SK-N-MC (cell line): ENCODE measurements around the gene SARNP.

ENCODE experiments used
- FOXP2 ChIP-seq: optimal IDR thresholded peaks from 2 replicates; pipeline ENCODE3; 2011; ENCODE audit warnings: mild to moderate bottlenecking, moderate library complexity; ENCODE audit not compliant: insufficient read depth; ENCODE audit errors: extremely low read length, control extremely low read depth
- POLR2AphosphoS5 ChIP-seq: IDR thresholded peaks from 2 replicates; pipeline ENCODE4 v1.6.1; 2012; ENCODE audit warnings: mild to moderate bottlenecking, low read depth, low read length, borderline replicate concordance

DNA sequence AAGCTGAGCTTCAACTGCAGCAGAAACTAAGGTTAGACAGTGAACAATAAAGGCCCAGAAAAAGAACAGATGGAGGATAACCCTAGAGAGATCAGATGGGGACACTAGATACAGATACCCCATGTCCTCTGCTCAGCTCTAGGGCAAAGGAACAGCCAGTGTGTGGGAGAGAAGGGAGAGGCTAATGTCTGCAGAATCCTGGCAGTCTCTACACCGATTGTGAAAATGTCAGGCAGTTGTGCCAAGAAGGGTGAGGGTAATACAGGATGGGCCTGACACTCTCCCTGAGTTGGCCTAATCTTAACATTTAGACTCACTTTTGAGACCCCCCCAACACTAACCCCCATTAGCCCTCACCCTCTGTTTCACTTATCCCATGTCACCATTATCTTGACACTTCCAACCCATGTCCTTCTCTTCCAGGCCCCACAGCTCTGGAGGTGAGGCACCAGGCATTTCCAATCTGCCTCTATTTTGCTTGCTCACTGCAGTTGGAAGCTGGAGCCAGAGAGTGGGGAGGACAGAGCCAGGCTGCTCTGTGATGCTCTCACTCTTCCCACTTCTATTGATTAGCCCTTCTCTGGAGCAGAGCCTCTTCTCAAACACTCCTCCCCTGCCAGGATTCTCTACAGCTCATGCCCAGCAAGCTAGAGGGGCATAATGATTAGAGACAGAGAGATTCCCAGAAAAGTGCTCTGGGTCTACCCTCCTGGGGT is 104.7 kb downstream of the SARNP start:
- TF ChIP-seq POLR2AphosphoS5 (no peak), FOXP2 (no peak)
